Activated T-cell treated with anti-CD3 and anti-CD28 coated beads for 24 hours (primary cell): Measurements from ENCODE around the gene SUSD4.
A peak's percentile ranks its signal among the peaks of the same experiment; 100 is the strongest.
"Not testable (repeated sequence)": the region's sequence is repeated elsewhere in the genome, so short reads cannot be mapped to it uniquely, and the experiment has no call there.

ENCODE experiments used
- DNase-seq: peaks from one replicate; pipeline ENCODE4 v3.0.0-alpha.2; 2020; ENCODE audit warnings: low read depth

The SUSD4 gene

GRCh38 chr1:223363856-223364684 is at the start of gene SUSD4:
TSS of gene SUSD4 (minus strand) at chr1:223364176. CDS start at chr1:223363425, 751 bp downstream.
- peak; percentile 44 for DNase-seq

- DNase-seq = no peak
These were observed 49.2 kb upstream of the SUSD4 start for GRCh38 chr1:223413216-223413615.

- DNase-seq = no peak
These were observed 47.7 kb upstream of the SUSD4 start for GRCh38 chr1:223411710-223412109.

- no peak for DNase-seq
These were observed 47.3 kb upstream of the SUSD4 start for GRCh38 chr1:223411309-223411708.

GRCh38 chr1:223410036-223410435 is 46.1 kb upstream of the SUSD4 start:
- no peak for DNase-seq

GRCh38 chr1:223405507-223405906 is 41.5 kb upstream of the SUSD4 start:
- DNase-seq = no peak

- DNase-seq = no peak
These were observed 39.3 kb upstream of the SUSD4 start for GRCh38 chr1:223403184-223403815.

- no peak for DNase-seq
These were observed 38.8 kb upstream of the SUSD4 start for GRCh38 chr1:223402790-223403142.

GRCh38 chr1:223401873-223402789 is 38.2 kb upstream of the SUSD4 start:
- DNase-seq = peak; percentile 4

GRCh38 chr1:223399393-223399792 is 35.4 kb upstream of the SUSD4 start:
- not testable (repeated sequence) for DNase-seq

GRCh38 chr1:223394706-223395105 is 30.7 kb upstream of the SUSD4 start:
- no peak for DNase-seq

- no peak for DNase-seq
These were observed 30.3 kb upstream of the SUSD4 start for GRCh38 chr1:223394242-223394641.

- DNase-seq = no peak
These were observed 29.6 kb upstream of the SUSD4 start, which contains the start of gene CCDC185 for GRCh38 chr1:223393275-223394214. TSS of gene CCDC185 (plus strand) at chr1:223393415. CDS start at chr1:223393476, 61 bp downstream.

GRCh38 chr1:223390618-223391017 is 26.6 kb upstream of the SUSD4 start:
- no peak for DNase-seq

GRCh38 chr1:223386013-223386412 is 22.0 kb upstream of the SUSD4 start:
- no peak for DNase-seq

- DNase-seq = no peak
These were observed 14.8 kb upstream of the SUSD4 start for GRCh38 chr1:223378754-223379153.

GRCh38 chr1:223374064-223374610 is 10.2 kb upstream of the SUSD4 start:
- no peak for DNase-seq

GRCh38 chr1:223364685-223365382 is 858 bp upstream of the SUSD4 start:
- DNase-seq = no peak

GRCh38 chr1:223363057-223363855 is 720 bp downstream of the SUSD4 start:
- DNase-seq = peak; percentile 18
